ENCODE results near the gene LEMD2.

The LEMD2 gene

GRCh38 chr6:33772902-33773472 is 15.9 kb downstream of the LEMD2 start:
- TF ChIP-seq, protein P1, sequence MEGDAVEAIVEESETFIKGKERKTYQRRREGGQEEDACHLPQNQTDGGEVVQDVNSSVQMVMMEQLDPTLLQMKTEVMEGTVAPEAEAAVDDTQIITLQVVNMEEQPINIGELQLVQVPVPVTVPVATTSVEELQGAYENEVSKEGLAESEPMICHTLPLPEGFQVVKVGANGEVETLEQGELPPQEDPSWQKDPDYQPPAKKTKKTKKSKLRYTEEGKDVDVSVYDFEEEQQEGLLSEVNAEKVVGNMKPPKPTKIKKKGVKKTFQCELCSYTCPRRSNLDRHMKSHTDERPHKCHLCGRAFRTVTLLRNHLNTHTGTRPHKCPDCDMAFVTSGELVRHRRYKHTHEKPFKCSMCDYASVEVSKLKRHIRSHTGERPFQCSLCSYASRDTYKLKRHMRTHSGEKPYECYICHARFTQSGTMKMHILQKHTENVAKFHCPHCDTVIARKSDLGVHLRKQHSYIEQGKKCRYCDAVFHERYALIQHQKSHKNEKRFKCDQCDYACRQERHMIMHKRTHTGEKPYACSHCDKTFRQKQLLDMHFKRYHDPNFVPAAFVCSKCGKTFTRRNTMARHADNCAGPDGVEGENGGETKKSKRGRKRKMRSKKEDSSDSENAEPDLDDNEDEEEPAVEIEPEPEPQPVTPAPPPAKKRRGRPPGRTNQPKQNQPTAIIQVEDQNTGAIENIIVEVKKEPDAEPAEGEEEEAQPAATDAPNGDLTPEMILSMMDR (IDR thresholded peaks at IDR 0.05) = no peak
- Histone ChIP-seq H3K36me3 (peaks cover 62% of the 10 kb centered on the region), H3K4me1 (ENCODE audit: control insufficient read depth in 1 of 2, insufficient read depth in 1 of 2, low read depth in 1 of 2, low read length in 1 of 2) (no peaks in the 10 kb centered on the region)

GRCh38 chr6:33772082-33772830 is 16.7 kb downstream of the LEMD2 start:
- Histone ChIP-seq H3K36me3 (peaks cover 55% of the 10 kb centered on the region), H3K27me3 (peaks cover 28% of the 10 kb centered on the region), H3K4me3 (ENCODE audit: low read depth in 1 of 2, low read length in 1 of 2) (no peak overlapping the region), H3K4me1 (ENCODE audit: control insufficient read depth in 1 of 2, insufficient read depth in 1 of 2, low read depth in 1 of 2, low read length in 1 of 2) (no peaks in the 10 kb centered on the region), H3K27ac (no peak overlapping the region), H3K9me3 (no peaks in the 10 kb centered on the region)
- TF ChIP-seq, protein P1 (IDR thresholded peaks at IDR 0.05) = no peak

More at GRCh38 chr6:33772902-33773472, 15.9 kb downstream of the LEMD2 start:
- H3K9me3 ChIP-seq = no peaks in the 10 kb centered on the region
- no peak overlapping the region for H3K27ac ChIP-seq
- H3K27me3 ChIP-seq = peaks cover 28% of the 10 kb centered on the region
- no peak overlapping the region for H3K4me3 ChIP-seq (ENCODE audit: low read depth in 1 of 2, low read length in 1 of 2)

GRCh38 chr6:33771146-33772081 is 17.5 kb downstream of the LEMD2 start:
- no peaks in the 10 kb centered on the region for H3K4me1 ChIP-seq (ENCODE audit: control insufficient read depth in 1 of 2, insufficient read depth in 1 of 2, low read depth in 1 of 2, low read length in 1 of 2)
- TF ChIP-seq, protein P1 (IDR thresholded peaks at IDR 0.05) = peak; percentile 66
- peaks cover 47% of the 10 kb centered on the region for H3K36me3 ChIP-seq
- peaks cover 31% of the 10 kb centered on the region for H3K27me3 ChIP-seq
- H3K27ac ChIP-seq = no peak overlapping the region
- no peaks in the 10 kb centered on the region for H3K9me3 ChIP-seq
- H3K4me3 ChIP-seq (ENCODE audit: low read depth in 1 of 2, low read length in 1 of 2) = no peak overlapping the region

- Histone ChIP-seq H3K36me3 (peaks cover 40% of the 10 kb centered on the region), H3K4me3 (ENCODE audit: low read depth in 1 of 2, low read length in 1 of 2) (no peak overlapping the region), H3K4me1 (ENCODE audit: control insufficient read depth in 1 of 2, insufficient read depth in 1 of 2, low read depth in 1 of 2, low read length in 1 of 2) (no peaks in the 10 kb centered on the region), H3K9me3 (no peaks in the 10 kb centered on the region), H3K27me3 (peaks cover 32% of the 10 kb centered on the region), H3K27ac (no peak overlapping the region)
- TF ChIP-seq, protein P1 (IDR thresholded peaks at IDR 0.05) = no peak
These were observed 18.1 kb downstream of the LEMD2 start for GRCh38 chr6:33770833-33771145.

DNA sequence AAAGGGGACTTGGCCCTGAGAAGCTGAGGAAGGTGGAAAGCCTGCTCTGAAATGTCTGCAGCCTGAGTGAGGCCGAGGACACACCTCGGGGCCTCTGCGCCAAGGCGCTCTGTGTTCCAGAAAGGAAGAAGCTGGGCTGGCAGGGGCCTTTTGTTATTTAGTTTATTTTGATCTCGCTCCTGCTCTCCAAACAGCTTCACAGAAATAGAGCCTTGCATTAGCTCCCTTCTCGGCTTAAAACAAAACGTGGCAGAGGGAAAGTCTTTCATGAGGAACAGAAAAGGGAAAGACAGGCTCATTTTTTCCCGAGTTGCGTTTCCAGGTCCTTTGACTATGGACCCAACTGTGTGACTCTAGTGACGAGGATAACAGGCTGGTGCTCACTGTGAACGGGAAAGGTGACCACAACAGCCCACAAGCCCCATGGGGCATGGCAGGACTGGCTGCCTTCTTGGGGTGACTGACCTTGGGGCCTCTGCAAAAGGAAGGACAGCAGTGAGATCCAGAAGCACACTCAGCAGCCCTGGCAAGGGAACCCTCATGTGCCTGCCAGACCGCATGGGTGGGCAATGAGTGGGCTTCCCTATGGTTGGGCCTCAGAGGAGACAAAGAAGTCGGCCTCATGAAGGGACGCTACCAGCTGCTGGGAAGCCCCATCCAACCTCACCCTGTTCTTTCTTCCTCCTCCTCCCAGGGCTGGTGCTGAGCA is 18.7 kb downstream of the LEMD2 start:
- peaks cover 32% of the 10 kb centered on the region for H3K27me3 ChIP-seq
- H3K9me3 ChIP-seq = no peaks in the 10 kb centered on the region
- no peak overlapping the region for H3K4me3 ChIP-seq (ENCODE audit: low read depth in 1 of 2, low read length in 1 of 2)
- H3K27ac ChIP-seq = no peak overlapping the region
- H3K4me1 ChIP-seq (ENCODE audit: control insufficient read depth in 1 of 2, insufficient read depth in 1 of 2, low read depth in 1 of 2, low read length in 1 of 2) = no peaks in the 10 kb centered on the region
- TF ChIP-seq, protein P1 (IDR thresholded peaks at IDR 0.05) = no peak
- peaks cover 35% of the 10 kb centered on the region for H3K36me3 ChIP-seq
